ENCODE results near the gene ANKMY1. TPM values are rescaled to one million over a fixed set of nuclear protein-coding genes. Genes with fewer than 3 reads are reported as not detected.

ANKMY1 gene
- total RNA-seq, 2 donors from 2014 or later = 18.5 to 19.9 TPM

DNA sequence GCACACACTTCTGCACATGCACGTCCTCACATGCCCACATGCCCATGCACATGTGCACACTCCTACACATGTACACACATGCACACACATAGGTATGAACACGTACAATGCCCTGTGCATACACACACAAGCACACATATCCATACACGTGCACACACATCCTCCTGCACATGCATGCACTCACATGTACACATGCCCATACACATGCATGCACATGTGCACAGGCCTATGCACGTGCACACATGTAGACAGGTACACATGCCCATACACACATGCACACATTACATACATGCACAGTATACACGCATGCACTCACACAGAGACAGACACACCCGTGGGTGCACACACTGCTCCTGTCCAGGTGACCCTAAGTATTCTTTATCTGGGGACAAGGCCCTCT lies 88.0 kb downstream of the ANKMY1 start:
- ATAC-seq (no peak), DNase-seq (no peak)
- intact Hi-C loops (cut with DNase I, micrococcal nuclease) = no loop called here

GRCh38 chr2:240469239-240469636 lies 88.5 kb downstream of the ANKMY1 start:
- no peak for DNase-seq

DNA sequence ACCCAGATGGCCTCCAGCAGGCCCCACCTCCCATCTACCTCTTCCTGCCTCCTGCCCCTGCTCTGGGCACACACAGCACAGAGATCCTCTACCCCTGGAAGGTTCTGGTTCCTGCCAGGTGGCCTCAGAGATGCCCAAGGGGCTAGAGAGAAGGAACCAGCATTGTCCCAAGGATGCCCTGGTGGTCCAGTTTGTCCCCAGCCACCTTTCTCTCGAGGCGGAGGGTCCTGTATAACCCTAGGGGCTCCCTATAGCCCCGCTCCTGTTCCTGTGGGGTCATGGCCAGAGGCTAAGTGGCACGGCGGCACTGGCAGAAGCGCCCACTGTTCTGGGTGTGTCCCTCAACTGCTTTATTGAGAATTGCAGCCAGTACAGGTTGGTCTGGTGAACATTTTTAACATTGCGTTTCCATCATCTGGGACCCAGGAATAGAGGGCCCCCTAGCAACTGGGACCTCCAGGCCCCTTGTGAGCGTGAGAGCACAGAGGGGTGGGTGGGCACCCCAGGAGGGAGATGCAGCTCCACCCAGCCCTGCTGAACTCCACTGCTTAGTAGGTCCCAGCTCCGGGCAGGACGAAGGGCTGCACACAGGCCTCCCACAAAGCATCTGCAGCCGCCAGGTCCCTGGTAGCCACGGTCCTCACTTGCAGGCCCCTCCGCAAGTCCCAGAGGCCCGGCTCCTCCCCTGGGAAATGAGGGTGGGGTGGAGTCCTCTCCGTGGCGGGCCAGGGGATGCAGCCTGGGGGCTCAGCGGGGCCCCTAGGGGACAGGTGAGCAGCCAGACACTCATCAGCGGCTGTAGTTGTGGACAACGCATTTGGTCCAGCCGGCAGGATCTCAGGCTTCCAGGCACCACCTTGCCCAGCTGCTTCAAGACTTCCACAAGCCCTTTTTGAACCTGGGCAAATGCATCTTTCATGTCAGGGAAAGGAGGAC lies 89.2 kb downstream of the ANKMY1 start:
- ATAC-seq = no peak
- DNase-seq = peak in 1 of 2 donors; percentile 16

More at GRCh38 chr2:240469239-240469636, 88.5 kb downstream of the ANKMY1 start:
- intact Hi-C loops (cut with DNase I, micrococcal nuclease) = no loop called here
- no peak for ATAC-seq

DNA sequence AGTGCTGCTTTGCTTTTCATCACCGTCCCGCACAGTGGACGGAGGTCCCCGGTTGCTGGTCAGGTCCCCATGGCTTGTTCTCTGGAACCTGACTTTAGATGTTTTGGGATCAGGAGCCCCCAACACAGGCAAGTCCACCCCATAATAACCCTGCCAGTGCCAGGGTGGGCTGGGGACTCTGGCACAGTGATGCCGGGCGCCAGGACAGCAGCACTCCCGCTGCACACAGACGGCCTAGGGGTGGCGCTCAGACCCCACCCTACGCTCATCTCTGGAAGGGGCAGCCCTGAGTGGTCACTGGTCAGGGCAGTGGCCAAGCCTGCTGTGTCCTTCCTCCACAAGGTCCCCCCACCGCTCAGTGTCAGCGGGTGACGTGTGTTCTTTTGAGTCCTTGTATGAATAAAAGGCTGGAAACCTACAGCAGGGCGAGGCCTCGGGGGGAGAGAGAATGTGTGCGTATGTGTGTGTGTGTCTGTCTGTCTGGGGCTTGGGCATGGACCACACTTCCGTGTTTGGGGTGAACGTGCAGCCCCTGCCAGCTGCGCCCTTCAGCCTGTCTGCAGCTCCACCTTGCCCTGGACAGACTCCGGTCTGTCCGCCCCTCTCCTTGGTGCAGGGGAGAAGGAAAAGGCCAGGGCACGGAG lies 90.0 kb downstream of the ANKMY1 start:
- intact Hi-C loops (cut with DNase I, micrococcal nuclease) = no loop called here
- ATAC-seq (no peak), DNase-seq (no peak)

More for the DNA sequence above, 89.2 kb downstream of the ANKMY1 start:
- intact Hi-C loops (cut with DNase I, micrococcal nuclease) = no loop called here

GRCh38 chr2:240467149-240467642 lies 90.6 kb downstream of the ANKMY1 start:
- peak in 1 of 2 donors; percentile 15 for DNase-seq
- no peak for ATAC-seq

GRCh38 chr2:240466579-240467148 lies 91.1 kb downstream of the ANKMY1 start:
- DNase-seq (peak; percentile 2 to 18), ATAC-seq (no peak)
- intact Hi-C loops (cut with DNase I, micrococcal nuclease) = no loop called here

More at GRCh38 chr2:240467149-240467642, 90.6 kb downstream of the ANKMY1 start:
- intact Hi-C loops (cut with DNase I, micrococcal nuclease) = no loop called here

GRCh38 chr2:240465765-240466578 lies 91.8 kb downstream of the ANKMY1 start:
- ATAC-seq = no peak
- intact Hi-C loops (cut with DNase I, micrococcal nuclease) = no loop called here
- peak; percentile 1 to 11 for DNase-seq

- DNase-seq (peak; percentile 2 to 21), ATAC-seq (no peak)
- intact Hi-C loops (cut with DNase I, micrococcal nuclease) = no loop called here
Observed at GRCh38 chr2:240465268-240465764, 92.5 kb downstream of the ANKMY1 start.

GRCh38 chr2:240464514-240465241 lies 93.1 kb downstream of the ANKMY1 start:
- intact Hi-C loops (cut with DNase I, micrococcal nuclease) = no loop called here
- ATAC-seq = no peak
- DNase-seq = peak; percentile 1 to 12

DNA sequence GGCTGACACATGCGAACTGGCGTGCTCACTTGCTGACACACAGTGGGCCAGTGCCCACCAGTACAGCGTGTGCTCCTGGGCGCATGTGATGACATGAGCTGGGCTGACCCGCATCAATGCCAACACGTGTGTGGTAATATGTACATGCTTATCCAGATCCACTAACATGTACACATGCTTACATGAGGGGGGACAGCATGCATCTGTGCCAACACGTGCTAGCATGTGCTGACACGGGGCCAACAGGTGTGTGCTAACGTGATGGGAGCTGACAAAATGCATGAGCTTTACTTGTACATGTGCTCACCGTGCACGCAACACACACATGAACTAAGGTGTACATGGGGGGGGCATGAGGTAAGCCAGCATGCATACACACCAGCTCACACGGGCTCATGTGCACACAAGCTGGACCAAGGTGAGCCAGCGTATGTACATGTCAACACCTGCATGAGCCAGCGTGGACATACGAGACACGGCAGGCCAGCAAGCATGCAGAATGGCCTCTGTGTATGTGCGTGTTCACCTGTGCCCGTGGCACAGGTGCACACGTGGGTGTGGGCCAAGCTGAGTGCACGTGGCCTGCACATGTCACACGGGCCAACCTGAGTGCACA lies 93.8 kb downstream of the ANKMY1 start:
- ATAC-seq (no peak), DNase-seq (peak; percentile 2 to 9)
- intact Hi-C loops (cut with DNase I, micrococcal nuclease) = no loop called here

- peak; percentile 3 to 16 for DNase-seq
- no peak for ATAC-seq
Observed at GRCh38 chr2:240463274-240463865, 94.4 kb downstream of the ANKMY1 start.

DNA sequence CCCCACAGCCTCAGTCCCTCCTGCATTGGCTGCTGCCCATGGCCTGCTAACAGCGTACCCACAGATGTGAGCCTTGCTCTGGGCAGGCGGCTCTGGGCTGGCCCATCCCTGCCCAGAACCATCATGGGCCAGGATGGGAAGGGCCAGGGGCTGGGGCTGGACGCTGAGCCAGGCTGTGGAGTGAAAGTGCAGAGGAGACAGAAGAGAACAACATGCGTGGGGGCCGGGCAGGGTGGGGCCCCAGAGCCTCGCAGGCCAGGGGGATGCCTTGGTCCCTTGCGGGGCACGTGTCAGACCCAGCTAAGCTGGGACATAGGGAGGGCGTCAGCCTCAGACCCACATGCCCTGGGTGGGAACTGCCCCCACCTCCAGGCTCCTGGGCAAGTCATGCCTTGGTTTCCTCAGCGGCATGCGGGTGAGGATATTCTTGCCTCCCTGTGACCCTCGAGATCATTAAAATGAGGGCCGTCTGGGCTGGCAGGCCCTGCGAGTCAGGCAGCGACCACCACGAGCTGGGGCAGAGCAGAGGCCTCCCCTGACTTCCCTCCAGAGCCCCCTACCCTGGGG lies 95.0 kb downstream of the ANKMY1 start:
- intact Hi-C loops (cut with DNase I, micrococcal nuclease) = no loop called here
- ATAC-seq (no peak), DNase-seq (peak; percentile 1 to 15)

More at GRCh38 chr2:240463274-240463865, 94.4 kb downstream of the ANKMY1 start:
- intact Hi-C loops (cut with DNase I, micrococcal nuclease) = no loop called here

DNA sequence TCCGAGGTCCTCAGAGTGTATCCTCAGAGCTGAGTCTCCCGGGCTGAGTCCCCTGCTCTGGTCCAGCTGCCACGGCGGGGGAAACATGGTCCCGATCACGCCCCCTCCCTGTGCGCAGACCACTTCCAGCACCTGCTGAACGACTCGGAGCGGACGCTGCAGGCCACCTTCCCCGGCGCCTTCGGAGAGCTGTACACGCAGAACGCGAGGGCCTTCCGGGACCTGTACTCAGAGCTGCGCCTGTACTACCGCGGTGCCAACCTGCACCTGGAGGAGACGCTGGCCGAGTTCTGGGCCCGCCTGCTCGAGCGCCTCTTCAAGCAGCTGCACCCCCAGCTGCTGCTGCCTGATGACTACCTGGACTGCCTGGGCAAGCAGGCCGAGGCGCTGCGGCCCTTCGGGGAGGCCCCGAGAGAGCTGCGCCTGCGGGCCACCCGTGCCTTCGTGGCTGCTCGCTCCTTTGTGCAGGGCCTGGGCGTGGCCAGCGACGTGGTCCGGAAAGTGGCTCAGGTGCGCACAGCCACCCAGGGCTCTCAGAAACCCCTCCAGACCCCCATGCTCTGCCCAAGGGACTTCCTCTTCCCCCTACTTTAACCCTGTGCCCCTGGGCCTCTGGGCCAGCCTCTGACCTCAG lies 95.6 kb downstream of the ANKMY1 start:
- DNase-seq = peak; percentile 2 to 20
- intact Hi-C loops (cut with DNase I, micrococcal nuclease) = no loop called here

GRCh38 chr2:240461471-240462072 lies 96.2 kb downstream of the ANKMY1 start:
- ATAC-seq (no peak), DNase-seq (peak; percentile 2 to 11)
- intact Hi-C loops (cut with DNase I, micrococcal nuclease) = no loop called here

More for the DNA sequence above, 95.6 kb downstream of the ANKMY1 start:
- no peak for ATAC-seq

DNA sequence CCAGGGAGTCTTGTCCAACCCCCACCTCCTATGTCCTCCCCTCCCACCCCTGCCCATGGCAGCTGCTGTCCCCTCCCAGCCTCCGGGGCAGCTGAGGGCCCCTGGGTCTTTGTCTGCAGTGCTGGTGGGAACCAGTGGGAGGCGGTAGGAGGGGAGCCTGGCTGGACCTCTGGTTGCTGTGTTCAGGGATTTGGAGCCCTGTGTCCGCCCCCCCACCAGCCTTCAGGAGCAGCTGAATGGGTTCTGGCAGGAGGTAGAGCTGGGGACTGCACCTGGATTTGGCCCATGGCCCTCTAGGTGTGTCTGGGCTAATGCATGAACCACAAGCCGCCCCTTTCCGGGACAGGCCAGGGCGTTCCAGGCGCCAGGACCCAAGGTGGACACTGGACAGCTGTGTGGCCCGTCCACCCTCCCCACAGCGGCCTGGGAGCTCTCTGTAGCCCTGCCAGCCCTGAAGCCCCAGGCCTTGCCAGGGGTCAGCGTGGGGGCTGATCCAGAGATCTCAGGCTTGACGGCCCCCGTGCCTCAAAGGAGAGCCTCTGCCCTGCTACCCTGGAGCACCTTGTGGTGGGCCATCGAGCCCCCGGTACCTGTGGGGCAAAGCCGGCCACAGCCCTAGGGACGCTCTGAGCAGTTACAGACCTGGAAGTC lies 96.9 kb downstream of the ANKMY1 start:
- intact Hi-C loops (cut with DNase I, micrococcal nuclease) = no loop called here
- DNase-seq = peak in 1 of 2 donors; percentile 2
- no peak for ATAC-seq

All from left colon (tissue), 2 donors.